HG03520 (cell line): ENCODE data around the gene RTN4R.

ENCODE experiments used
- ATAC-seq: cut with Tn5 transposase; IDR thresholded peaks from one replicate; pipeline ENCODE4 v1.9.1; 2021; ENCODE audit warnings: mild to moderate bottlenecking, moderate library complexity; ENCODE audit not compliant: unreplicated experiment

The RTN4R gene

DNA sequence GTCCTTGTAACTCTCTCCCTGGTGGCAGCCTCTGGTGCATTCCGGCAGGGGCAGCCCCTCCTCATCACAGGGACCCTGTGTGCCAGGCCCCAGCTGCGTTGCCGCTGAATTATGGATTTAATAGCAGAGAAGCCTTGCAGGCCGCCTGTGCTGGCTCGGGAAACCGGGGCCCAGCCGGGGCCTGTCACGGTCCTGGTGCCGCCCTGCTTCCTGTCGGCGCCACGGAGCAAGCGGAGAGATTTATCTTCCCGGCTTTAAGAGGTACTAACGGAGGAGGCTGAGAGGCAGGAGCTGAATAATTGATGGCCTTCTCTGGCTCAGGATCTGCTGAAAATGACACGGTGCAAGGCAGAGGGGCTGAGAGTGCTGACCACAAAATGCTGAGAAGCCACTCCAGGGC lies 63.3 kb downstream of the RTN4R start:
- ATAC-seq: no peak

DNA sequence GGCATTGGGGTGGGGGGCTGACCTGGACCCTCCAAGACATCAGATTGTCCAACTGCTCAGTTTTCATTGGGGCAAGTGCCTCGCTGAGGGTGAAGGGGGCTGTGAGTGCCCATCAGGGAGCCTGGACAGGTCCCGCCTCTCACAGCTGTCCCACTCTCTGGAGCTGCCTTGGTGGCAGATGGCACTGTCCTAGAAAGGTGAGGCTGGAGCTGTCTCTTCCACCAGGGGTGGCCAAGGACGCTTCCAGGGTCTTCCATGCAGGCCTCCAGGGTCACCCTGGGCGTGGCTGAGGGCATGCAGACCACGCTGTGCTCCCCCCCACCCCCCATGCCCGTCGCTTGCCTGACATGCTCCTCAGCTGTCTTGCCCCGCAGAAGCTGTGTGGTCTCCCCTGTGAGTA lies 63.8 kb downstream of the RTN4R start:
- ATAC-seq: no peak

DNA sequence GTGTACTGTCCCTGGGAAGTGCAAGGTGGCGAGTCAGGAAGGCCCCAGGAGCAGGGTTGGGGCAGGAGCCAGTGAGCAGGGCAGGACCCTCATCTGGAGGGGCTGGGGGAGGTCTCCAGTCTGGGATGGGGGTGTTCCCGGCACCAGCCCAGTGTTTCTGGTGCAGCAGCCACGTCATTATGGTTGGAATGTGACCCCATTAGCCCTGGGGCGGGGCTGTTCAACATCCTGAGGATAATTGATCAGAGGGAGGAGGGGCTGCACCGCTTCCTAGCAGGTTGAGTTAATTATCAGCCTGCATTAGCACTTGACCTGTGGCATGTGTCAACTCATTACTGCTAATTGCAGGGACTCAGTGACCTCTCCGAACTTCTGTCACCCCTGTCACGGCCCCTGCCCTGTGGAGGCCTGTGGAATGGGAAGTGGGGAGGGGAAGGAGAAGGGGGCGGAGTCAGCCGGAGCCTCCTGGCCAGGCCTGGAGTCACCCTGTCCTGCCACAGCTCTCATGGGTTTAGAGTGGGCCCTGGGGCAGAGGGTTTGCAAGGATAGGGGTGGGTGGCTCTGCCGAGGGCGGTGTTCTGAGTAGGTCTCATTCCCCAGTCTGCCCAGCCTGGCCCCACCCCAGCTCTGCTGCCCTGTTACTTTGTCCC lies 64.4 kb downstream of the RTN4R start:
- ATAC-seq: no peak

DNA sequence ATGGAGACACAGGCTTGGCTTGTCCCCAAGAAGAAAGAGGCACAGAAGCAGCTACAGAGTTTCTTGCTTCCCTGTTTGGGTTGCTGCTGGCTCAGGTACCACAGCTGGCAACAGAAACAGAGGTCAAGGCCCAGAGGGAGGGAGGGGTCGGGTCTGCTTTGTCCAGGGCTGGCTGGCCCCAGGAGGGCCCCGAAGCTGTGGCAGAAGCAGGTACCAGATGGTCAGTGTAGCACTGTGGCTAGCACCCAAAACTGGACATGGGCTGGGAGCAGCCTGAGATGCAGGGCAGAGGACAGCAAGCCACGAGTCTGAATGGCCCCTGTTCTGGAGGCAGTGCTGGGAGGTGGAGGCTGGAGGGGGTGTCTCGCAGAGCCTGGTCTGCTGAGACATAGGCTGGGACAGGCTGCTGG lies 65.0 kb downstream of the RTN4R start:
- no peak for ATAC-seq

DNA sequence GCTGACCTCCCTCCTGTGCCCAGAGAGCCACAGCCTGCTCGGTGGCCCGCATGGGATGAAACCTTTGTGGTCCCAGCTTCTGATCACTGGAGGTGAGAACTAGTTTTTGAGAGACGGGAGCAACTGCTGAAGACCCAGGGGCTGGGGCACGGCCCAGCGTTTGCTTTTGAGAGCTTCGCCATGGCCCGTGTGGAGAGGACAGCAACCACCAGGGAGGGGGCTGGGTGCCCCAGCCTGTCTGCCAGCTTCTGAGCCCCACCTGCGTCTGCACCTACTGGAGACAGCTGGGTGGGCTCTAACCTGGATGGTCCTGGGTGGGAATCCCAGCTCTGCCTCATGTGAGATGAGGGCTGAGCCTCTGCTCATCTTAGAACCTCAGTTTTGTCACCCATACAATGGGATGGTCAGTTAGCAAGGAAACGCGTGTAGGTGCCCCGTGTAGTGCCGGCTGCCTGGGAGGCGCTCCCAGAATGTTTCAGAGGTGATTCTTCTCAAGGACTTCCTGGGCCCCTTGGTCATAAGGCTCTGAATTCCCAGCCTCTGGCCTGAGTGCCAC lies 66.2 kb downstream of the RTN4R start:
- no peak for ATAC-seq

DNA sequence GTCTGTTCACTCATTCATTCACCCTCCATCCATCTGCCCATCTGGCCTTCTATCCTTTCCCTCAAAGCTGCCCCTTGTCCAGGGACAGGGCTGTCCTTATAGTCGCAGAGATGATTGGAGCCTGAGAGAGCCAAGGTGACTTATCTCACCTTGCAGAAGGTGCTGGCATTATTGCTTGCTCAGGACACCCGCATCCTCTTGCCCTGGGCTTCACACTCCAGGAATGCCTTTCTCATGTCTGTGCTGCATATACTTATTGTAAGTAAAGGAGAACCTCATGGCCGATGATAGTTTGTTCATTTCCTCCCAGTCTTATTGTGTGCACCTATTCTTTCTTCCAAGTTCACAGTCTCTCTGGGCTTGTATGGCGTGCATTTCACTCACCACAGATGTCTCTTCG lies 68.2 kb downstream of the RTN4R start:
- ATAC-seq: no peak

DNA sequence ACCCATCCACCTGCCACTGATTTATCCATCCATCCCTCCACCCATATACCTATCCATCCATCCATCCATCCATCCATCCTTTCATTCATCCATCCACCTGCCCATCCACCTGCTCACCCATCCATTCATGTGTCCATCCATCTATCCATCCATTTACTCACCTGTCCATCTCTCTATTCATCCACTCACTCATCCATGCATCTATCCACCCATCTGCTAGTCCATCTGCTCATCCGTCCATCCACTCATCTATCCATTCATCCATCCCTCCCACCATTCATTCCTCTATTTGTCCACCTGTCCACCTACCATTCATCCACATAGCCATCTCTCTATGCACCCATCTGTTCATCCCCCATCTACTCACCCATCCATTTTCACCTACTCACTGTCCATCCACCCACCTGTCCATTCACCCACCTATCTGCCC lies 68.7 kb downstream of the RTN4R start:
- ATAC-seq: no peak

DNA sequence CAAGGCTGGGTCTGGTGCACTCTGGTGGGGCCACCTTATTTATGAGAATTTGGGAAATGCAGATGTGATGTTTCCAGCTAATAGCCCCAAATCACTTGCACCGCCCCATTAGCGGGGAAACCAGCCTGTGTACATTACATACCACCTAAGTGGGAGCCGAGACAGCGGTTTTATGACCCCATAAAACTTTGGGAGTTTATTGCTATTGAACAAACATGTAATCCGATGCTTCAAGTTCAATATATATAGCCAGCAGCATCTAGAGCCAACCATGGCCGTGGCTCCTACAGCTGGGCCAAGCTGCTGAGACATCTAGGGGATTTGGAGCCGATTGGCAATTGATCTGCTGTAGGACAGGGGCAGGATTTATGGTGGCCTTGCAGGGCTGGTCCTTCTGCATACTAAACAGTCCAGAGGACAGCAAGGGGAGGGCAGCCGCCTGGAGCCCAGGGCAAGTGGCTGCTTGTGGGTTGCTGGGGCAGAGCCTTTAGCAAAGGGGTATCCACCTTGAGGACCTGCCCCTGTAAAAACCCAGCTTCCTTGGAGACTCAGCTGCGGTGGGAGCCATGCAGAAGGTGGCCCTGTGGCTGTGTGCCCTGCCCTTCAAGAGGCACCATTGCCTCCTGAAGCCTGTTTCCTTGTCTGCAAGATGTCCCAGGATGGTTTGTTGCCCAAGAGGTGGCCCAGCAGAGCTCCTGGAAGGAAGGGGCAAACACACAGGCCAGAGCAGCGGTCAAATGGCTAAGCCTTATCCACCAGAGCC lies 69.4 kb downstream of the RTN4R start:
- ATAC-seq: no peak

DNA sequence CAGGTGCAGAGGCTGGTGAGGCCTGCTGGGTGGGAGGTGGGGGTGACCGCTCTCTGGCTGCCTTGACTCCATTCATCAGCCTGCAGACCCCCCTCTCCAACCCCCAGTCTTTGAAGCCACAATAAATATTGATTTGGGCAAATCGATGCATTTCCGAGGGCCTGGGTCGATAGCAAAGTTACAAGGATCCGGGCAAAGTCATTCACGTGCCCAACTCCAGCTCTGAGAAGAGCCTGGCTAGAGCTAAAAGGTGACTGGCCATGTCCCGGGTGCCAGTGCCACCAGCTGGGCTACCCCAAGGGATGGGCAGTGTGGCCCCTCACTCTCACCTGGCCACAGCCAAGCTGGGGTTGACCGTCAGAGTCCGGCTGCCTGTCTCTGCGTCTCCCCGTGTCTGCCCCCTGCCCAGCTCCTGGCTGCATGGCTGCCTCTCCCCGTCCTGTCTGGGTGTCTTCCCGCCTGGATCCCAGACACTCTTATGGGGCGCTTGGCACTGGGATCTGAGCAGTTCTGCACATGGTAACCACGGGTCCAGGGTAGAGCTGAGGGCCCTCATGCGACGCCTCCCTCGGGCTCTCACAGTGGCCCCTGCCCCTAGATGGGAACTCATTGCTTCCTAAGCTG lies 70.6 kb downstream of the RTN4R start:
- ATAC-seq: no peak

DNA sequence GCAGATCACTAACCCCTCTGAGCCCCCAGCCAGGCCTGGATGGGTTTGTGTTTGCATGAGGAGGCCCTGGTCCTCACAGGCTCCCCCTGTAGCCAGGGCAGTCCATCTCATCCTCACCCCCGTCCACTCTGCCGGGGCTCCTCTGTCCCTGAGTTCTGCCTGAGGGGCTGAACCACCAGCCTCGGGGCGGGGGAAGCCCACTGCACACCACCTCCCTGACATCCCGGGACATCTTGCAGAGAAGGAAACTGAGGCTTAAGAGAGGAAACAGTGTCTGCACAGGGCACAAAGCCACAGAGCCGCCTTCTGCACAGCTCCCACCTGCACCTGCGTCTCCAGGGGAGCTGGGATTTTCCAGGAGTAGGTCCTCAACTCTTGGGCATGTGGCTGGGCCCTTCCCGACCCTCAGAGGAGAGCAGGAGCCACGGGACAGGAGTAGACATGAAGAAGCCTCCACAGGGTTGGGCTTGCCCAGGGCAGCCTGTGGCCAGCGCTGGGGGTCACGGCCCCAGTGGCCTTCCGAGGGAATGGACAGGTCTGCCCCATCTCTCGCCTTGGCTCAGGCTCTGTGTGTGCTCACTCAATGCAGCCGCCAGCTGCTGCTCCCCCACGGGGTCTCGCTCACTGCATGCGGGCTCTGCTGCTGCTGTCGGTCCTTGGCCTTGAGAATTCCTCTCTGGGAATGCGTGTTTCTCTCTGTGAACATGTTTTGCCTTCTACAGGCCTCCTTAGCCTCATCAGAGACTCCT lies 71.8 kb downstream of the RTN4R start:
- no peak for ATAC-seq

DNA sequence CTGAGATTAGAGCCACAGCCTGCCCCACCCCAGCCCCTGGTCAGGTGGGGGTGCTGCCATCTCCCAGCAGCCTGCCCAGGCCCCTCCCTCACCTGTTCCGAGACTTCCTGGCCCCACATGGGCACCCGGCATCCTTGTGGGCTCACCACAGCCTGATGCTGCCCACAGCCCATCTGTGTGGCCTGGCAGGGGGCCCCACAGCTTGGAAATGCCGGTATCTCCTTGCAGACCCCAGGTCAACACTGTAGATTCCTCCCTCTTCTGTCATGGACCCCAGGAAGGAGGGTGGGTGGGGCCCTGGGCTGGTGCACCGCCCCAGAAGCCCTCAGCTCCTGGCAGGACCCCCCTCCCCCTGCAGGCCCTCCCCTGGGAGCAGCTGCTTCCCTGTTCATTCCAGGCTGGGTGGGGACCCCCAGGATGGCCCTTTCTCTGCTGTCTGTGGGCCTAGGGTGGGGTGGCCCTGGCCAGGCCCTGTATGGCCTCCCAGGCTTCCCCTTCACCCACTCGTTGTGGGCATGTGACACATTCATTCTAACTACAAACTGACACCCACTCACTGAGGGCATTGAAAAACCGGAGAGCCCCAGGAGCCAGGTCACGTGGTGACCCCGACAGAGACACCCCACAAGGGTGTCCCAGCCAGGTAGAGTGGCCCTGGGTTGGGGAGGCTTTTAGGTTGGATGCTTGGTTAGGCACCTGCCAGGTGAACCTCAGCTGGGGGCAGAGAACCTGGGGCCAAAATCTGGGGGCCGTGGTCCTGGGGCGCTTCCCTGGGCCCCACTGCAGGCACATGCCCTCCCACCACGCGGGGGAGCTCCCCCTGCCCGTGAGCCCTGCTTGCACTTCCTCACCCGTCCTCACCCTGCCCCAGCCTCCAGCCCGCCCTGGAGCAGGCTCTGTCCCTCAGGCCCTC lies 73.2 kb downstream of the RTN4R start:
- no peak for ATAC-seq

DNA sequence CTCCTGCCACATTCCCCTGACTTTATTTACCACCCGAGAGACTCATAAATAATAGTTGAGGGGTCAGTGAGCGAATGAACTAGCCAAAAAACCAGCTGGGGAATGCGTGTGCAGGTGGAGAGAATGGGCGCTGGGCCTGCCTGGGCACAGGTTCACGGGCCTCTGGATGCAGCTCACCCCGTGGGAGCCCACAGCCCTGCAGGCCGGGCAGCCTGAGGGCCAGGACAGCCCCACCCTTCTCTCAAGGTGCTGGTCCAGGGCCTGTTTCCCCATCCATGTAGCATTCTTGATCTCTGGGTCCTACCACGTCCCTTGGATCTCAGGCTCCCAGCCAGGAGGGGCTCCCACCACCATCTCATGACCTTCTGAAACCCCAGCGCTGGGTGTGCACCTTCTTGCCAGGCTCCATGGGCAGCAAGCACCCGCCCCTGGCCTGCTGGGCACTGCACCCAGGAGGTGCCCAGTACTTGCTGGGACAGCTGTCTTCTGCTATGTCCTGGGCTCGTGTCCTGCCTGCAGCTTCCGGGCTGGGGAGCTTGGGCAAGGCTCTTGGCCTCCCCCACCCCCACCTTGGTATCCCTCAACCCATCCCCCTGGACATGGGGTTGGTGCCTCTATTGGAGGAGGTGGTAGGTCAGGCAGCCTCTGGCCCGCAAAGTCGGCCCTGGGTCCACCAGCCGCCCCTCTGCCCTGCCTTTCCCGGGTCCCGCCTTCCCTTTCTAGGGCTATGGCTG lies 74.2 kb downstream of the RTN4R start:
- ATAC-seq: no peak

DNA sequence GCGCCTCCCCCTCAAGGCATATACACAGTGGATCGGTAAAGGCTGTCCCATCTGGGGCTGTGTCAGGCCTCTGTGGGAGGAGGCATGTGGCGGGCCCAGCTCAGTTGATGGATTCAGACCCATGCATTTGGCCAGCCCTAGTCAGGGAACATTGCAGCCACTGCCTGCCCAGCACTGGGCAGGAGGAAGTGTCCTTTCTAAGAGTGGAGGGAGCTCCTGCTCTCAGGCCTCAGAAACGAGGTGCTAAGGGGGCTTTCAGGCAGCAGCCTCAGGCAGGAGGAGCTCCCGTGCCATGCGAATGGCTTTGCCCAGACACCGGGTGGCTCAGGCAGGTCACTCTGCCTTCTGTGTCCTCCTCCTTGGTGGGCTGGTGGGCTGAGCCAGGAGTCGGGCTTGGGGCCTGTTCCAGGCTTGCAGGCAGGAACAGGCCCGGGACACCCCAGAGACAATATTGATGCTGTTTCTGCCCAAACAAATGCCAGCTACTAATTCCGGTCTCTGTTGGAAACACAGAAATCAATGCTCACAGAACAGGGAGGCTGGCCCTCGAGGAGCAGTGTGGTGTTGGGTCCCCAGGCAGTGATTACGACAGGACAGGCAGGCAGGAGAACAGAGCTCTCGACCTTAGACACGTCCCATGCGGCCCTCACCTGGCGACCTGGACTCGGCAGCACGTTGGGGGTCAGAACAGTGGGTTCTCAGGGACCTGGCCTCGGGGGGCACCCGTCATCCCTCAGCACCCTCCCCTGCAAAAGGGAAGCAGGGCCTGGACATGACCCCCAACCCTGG lies 75.0 kb downstream of the RTN4R start:
- ATAC-seq: no peak

DNA sequence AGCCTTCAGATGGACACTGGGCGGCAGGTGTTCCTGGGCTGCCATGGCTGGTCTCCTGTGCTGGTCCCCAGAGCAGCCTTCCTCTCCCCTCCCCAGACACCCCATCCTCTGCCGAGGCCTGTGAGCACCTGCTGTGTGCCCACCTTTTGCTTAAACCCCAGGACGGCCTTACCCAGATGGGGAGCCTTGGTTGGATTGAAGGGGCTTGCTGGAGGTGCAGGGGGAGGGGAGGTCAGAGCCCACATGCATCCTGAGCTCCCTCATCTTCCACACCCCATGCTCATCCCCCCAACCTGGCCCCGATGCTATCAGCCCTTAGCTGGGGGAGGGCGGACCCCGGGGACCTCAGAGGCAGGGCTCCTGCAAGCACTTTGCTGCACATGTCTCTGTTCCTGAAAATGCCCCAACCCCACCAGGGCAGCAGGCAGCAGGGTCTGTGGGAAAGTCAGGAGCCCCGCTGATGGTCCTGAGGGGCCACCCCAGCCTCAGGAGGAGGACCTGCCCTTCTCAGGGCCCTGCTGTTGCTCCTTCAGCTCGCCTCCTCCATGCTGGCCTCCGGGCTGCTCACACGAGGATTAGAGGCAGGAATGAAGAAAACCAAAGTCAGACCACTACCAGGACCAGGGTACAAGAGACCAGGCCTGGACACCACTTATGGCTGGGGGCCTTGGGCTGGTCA lies 75.7 kb downstream of the RTN4R start:
- ATAC-seq: no peak

DNA sequence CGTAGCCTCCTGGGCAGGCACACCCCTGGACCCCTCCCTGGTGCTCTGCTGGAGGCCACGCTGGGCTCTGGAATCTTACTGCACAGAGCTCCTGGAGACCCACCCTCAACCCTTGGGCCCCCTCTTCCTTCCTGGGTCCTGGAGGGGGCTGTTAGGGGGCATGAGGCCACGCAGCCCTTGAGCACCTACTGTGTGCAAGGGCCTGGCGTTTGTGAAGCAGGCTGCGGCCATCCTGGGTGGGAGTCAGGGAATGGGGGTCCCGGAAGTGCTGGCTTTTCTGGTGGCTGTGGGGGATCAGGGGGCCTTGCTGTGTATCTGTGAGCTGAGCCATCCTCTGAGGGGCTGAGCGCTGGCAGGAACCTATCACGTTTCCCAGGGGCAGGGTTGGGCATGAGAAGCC lies 76.3 kb downstream of the RTN4R start:
- no peak for ATAC-seq
